HG03039 (cell line): ENCODE measurements around the gene SYT9.

Experiments
- ATAC-seq: cut with Tn5 transposase; IDR thresholded peaks from one replicate; pipeline ENCODE4 v1.9.1; 2021; ENCODE audit warnings: mild to moderate bottlenecking, moderate library complexity; ENCODE audit not compliant: unreplicated experiment

SYT9 gene, protein sequence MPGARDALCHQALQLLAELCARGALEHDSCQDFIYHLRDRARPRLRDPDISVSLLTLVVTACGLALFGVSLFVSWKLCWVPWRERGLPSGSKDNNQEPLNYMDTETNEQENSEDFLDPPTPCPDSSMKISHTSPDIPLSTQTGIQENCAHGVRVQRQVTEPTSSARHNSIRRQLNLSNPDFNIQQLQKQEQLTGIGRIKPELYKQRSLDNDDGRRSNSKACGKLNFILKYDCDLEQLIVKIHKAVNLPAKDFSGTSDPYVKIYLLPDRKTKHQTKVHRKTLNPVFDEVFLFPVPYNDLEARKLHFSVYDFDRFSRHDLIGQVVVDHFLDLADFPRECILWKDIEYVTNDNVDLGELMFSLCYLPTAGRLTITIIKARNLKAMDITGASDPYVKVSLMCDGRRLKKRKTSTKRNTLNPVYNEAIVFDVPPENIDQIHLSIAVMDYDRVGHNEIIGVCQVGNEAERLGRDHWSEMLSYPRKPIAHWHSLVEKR

DNA sequence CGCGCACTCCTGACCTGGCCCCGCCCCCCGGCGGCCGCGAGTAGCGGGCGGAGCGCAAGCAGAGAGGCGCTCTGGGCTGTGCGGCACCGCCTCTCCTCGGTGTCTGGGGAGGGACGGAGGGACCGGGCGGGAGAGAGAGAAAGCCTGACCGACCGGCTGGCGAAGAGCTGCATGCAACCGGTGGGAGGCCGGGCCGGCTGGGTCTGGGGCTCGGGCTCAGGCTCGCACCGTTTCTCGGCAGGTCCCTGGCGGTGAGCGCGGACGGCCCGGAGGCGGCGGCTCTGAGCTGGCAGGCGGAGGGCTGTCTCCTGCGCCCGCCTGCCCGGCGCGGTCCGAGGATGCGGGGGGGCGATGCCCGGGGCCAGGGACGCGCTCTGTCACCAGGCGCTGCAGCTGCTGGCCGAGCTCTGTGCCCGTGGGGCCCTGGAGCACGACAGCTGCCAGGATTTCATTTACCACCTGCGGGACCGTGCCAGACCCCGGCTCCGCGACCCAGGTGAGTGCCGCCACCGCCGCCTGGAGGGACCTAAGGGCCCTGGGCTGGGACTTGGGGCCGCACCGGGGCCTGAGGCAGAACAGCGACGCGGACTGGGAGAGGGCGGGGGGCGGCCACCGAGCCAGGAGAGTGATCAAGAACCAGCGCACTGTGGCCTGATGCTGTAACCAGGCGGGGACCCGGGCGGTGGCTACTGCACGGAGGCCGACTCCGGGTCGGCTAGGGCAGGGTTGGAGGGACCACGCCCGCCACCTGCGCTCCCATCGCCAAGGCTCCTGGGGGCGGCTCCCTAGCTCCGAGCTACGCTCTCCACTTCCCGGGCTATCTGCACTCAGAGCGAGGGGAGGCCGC is at the start of gene SYT9:
SYT9 (plus strand) TSS at position 69 of the 847 bp plus-strand sequence; CDS start at position 352, 283 bp downstream.
- ATAC-seq = peak; percentile 54

DNA sequence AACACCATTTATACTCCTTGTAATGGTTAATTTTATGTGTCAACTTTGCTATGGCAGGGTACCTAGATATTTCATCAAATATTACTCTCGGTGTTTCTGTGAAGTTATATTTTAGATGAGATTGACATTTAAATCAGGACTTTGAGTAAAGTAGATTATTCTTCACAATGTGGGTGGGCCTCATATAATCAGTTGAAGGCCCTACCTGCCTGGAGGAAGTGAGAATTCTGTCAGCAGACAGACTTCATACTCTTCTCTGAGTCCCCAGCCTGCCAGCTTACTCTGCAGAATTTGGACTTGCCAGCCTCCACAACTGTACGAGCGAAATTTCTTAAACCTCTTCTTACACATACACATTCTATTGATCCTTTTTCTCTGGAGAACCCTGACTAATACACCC is 49.3 kb upstream of the SYT9 start:
- ATAC-seq = no peak

DNA sequence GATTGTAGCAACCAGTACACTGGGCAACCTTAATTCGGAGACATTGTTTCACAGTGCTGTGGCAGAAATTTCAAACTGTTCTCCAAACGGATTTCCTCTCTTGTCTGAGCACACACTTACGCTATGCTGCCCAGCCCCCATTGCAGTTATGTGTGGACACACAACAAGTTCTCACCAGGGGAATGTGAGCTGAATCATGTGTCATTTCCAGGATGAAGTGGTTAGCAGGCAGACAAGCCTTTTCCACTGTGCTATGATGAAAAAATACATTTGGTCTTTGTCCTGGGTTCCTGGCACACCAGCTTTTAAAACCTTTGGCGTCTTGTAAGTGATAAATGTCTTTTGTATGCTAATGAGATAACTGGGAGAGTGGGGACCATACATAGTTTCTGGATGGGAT is 46.9 kb upstream of the SYT9 start:
- no peak for ATAC-seq

DNA sequence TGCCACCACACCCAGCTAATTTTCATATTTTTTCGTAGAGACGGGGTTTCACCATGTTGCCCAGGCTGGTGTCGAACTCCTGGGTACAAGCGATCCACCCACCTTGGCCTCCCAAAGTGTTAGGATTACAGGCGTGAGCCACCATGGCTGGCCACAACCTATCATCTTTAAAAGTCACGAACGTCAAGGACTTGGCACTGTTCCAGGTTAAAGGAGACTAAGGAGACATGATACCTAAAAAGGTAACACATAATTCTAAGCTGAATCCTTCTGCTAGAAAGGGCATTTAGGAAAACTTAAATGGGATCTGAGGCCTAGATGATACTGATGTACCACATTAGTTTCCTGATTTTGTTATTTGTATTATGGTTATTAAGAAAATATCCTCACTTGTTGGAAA is 43.3 kb upstream of the SYT9 start:
- no peak for ATAC-seq

DNA sequence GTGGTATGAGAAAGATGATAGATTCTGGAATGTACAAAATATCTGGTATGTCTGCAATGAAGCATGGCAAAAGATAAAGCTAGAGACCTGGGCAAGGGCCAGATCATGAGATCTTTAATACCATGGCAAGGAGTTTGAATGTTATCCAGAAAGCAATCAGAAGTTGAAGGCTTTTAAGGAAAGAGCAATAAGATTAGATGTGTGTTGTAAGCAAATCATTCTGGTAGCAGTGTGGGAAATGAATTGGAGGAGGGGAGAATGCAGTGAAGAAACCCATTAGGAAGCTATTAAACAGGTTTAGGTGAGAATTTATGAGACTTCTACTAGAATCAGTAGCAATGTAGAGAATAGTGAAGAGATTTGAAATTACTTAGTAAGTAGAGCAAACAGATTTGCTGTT is 32.2 kb upstream of the SYT9 start:
- ATAC-seq = no peak

DNA sequence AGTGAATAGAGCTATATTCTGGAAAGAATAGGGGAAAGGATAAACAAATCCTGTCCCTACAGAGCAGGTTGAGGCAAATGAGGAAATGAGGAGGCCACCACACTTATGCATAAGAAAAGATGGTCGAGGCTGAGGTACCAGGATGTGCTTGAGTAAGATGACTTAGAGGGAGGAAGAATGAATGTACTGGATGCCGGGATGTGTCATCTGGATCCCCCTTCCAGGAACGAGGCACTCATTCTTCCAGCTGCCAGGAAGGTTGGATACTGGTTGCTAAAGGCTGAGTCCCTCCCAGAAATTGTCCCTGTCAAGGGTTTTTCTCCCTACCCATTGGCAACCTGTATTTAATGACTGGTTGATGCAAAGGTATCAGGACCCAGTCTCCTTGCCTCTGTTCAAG is 31.1 kb upstream of the SYT9 start:
- no peak for ATAC-seq

DNA sequence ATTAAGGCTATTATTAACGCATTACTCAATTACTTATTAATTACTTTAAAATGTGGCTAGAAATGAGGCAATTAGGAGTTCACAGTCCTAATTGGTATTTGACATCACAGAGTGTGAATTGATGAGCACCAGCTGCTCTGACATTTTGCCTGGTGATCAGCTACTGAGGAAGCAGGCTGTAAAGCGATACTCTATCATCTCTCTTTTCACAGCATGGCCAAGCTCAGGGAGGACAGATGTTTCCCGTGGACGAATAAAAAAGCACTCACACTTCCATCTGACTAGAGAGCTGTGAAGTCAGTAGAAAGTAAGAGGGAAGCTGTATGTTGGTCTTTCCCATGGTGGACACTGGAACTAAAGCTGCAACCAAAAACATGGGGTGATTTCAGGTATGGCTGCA is 29.1 kb upstream of the SYT9 start:
- ATAC-seq = no peak

DNA sequence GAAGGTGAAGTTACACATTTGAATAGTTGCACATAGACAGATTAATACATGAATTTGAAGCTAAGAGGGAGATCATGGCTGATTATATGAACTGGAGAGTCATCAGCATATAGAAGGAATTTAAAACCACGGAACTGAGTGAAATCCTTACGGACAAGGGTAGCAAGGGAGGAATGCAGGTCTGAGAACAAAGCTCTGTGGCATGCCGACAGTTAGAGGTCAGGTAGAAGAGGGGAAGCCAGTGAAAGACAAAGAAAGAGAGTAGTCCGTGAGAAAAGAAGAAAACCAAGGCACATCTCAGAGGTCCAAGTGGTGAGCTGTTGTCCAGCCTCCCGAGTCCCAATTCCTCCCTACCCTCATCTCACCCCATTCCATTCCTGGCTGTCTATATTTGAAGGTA is 11.8 kb upstream of the SYT9 start:
- no peak for ATAC-seq

DNA sequence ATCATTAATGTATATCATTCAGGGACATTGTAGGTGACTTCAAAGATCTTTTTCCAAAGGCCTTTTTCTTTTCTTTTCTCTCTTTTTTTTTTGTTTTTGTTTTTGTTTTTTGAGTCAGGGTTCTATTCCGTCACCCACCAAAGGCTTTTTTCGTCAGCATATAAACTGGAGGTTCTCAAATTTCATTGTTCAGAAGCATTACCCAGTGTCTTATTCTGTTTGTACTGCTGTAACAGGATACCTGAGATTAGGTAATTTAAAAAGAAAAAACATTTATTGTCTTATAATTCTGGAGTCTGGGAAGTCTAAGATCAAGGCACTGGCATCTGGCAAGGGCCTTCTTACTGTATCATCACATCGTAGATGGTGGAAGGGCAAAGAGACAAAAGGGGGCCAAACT is 6.4 kb upstream of the SYT9 start:
- ATAC-seq = no peak

DNA sequence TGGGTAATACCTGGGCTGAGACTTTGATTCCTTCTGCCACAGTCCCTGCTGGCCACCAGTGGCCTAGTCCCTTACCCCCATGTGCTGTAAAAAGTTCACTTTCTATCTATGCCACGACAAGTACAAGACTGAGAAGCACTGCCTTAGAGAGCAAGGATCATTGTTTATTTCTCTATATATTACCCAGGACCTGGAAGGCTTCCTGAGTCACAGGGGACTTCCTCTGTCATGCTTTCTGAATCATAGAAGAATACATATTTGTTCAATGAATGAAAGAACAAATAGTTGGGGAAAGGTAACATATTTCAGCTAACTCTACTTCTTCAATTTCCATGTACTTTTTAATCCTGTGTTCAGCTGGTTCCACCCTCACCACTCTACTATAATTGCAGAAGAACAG is 5.5 kb upstream of the SYT9 start:
- ATAC-seq = no peak

DNA sequence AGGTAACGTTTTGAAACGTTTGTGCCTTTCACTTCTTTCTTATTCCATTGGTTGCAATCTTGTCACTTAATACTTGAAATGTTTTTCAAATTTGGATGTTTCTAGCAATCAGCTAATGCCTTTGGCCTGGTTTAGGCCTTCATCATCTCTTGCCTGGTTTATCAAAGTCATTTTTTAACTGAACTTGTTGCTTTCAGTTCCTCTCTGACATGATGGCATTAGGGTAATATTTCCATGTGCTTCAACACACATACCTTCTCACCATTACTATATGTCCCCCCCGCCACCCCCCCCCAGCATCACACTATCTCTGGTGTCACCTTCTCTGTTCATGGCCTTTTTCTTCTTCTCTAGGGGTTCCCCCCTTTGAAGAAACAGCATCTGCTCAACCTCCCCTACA is 1.5 kb upstream of the SYT9 start:
- no peak for ATAC-seq

DNA sequence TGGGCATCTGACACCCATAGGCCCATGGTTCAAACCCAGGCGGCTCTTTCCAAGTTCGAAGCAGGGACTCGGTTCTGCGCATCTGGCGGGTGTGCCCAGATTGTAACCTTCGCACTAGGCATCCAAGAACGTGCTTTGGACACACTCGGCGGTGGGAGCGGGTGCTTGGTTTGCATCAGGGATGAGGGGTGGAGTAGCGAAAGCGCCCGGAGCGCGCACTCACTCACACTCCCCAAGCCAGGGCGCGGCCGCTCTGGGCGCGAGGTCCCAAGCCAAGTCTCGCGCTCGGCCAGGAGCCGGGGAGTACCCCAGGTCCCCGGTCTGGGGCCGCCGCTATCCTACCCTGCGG is 243 bp upstream of the SYT9 start:
- no peak for ATAC-seq

DNA sequence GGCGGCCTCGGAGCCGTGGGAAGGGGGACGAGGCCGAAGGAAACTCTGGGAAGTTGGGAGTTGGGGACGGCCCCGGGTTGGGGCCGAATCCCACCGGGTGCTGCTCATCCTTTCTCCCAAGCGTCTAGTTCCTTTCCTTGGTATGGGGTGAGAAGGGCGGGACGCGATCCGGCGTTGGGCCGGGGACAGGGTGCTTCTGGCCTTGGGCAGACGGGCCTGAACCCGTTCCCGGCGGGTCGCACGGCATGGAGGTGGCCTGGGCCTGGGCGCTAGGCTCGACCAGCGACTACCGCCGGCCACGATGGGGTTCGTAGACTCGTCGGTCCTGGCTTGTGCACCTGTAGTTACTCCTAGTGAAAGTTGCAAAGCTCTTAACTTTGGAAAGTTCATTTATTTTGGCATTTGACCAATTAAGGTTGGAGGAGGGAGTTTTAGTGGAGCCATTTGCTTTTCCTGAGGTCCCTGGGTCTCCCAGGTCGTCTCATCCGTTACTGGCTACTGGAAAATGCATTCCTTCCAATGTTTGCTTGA is 1.0 kb downstream of the SYT9 start:
- no peak for ATAC-seq

DNA sequence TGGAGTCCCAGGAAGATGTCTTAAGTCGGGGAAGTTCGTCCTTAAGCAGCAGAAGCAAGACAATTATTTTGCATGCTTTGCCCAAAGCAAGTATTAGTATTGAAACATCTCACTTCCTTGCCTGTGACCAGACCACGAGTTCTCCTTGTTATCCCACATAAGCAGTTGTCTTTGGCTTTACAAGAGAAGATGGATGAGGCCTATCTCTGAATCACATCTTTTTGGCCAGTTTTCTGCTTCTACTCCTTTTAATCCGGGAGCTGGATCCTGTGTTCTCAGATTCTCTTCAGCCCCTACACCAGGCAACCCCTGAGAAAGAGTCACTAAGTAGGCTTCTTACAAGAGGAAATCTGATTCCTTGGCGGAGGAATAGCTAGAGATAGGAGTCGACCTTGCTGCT is 2.1 kb downstream of the SYT9 start:
- ATAC-seq = no peak

DNA sequence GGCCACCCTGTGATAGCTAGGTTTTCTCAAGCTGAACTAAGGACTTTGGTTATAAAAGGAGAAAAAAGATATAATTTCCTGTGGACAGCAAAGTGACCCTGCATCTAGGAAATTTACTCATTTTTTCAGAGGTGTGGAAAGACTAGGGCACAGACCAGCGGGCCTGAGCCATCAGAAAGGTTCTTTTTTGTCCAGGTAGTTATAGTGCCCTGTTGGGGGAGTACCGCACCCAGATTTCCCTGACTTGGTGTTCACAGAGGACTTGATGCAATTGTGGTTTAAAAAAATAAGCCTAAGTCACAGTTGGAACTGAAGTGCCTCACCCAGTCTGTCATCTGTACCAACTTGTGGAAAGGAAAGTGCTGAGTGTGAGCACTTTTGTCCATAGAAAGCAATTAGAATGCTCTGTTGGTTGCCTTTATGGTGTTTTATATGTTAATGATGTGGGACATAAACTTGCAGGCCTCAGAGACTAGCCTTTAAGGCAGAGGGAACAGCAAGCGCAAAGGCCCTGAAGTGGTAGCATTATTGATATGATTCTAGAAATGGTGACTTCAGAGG is 3.1 kb downstream of the SYT9 start:
- no peak for ATAC-seq

DNA sequence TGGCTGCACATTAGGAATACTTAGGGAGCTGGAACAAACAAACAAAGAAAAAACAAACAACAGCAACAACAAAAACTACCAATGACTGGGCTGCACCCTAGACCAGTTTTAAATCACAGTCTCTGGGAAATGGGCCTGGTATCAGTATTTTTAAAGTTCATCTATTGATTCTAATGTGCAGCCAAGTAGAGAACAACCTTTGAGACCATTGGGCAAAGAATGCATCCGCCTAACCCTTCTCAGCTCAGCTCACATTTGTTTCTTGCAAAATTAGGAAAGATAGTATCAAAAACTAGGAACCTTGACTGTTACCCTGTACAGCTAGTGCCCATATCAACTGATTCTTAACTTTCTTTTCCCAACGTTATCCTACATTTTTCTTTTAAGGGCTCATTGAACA is 5.2 kb downstream of the SYT9 start:
- ATAC-seq = no peak

DNA sequence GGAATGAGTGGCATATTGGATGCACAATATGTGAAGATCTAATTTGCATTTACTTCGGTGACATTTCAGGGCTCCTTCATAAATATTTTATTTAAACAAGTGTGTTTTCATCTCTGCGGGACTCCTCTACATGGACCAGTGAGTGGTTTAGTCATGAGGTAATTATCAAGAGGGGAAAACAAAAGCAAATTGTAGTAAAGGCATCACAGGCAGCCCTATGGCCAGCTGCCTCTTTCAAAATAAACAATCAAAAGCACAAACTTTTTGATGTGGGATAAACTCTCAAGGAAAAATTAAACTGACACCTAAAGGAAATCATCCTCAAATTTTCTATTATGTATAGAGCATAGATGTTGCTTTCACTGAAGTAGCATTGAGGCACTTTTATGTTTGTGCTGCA is 6.0 kb downstream of the SYT9 start:
- no peak for ATAC-seq

DNA sequence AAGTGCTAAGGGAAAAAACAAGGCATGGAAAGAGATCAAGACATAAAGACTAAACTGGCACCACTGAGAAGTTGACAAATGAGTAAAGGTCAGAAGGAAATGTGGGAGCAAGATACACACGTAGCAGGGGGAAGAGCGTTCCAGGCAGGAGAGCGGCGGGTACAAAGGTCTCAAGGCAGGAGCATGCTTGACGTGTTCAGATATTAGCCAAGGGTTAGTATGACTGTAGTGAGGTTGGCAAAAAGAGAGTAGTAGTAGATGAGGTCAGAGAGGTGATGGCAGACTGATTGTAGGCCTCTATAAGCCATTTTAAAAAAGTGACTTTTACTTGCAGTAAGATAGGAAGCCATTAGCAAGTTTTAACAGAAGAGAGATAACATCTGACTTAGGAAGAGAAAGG is 9.9 kb downstream of the SYT9 start:
- no peak for ATAC-seq

DNA sequence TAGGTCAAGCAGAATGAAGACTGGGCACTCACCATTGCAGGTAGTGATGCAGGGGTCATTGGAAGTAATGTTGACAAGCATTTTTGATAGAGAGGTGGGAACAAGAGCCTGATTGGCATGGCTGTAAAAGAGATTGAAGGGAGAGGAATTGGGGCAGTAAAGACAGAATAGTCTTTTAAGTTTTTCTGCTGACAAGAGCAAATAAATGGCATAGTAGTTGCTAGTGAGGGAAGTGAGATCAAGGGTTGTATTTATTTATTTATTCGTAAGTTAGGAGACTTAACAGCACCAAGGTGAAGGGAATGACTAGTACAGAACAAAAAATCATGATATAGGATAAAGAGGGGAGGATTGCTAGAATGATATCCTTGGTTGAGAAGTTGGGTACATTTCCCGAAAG is 11.0 kb downstream of the SYT9 start:
- no peak for ATAC-seq

DNA sequence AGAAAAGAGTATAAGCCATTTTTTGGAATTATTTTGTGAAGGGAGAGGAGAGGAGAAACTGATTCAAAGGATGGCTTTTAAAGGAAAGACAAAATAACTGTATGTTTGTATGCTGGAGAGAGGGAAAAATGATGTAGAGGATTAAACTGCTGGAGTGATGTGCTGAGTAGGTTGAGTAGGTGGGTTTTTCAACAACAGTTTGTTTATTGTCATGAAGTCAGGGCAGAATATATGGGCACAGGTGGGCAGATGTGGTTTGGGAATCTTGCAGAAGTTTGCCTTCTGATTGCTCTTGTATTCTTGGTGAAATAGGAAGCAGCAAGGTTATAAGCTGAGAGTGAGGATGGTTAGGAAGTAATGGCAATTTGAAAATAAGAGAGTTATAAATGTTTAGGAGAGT is 12.1 kb downstream of the SYT9 start:
- ATAC-seq = no peak

DNA sequence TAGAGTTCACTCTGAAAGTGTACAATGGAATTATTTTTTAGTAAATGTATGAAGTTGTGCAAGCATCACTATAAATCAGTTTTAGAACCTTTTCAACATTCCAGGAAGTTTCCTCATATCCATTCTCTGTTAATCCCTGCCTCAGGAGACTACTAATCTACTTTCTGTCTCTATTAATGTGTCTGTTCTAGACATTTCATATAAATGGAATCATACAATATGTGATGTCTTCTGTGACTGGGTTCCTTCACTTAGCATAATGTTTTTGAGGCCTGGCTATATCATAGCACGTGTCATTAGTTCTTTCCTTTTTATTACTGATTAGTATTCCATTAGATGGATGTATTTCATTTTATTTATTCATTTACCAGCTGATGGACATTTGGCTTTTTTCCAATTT is 17.1 kb downstream of the SYT9 start:
- ATAC-seq = no peak
